CD4-positive, alpha-beta T cell (primary cell): ENCODE data around the gene ARHGEF17. TPM values are rescaled to one million over a fixed set of nuclear protein-coding genes. Genes with fewer than 3 reads are reported as not detected.

Experiments
- ATAC-seq: fragments of 200-7000 bp; cut with Tn5 transposase; one replicate; pipeline ENCODE4 v1.10.0; 2022; ENCODE audit warnings: mild to moderate bottlenecking; ENCODE audit not compliant: poor library complexity
- CTCF ChIA-PET: fragments of 350-600 bp; sonication (Branson Sonifier 250); formaldehyde crosslinking; loops from one replicate; lab custom pipeline; 2021; ENCODE audit warnings: antibody characterized with exemption, inconsistent platforms; lab: Charles Lee
- POLR2A ChIA-PET: fragments of 350-600 bp; sonication (Branson Sonifier 250); formaldehyde crosslinking; loops from one replicate; lab custom pipeline; 2021; ENCODE audit warnings: antibody characterized with exemption, inconsistent platforms; lab: Charles Lee
- DNase-seq, 14 experiments: peaks; one replicate each; pipeline ENCODE4 v3.0.0-alpha.2; 2013 to 2020; ENCODE audit warnings: mixed read lengths in 2 of 14
- H3K27ac ChIP-seq, 2 donors: one replicate each; pipeline versions ENCODE4 v1.5.1 to v1.7.0; 2013; ENCODE audit warnings: low read length in 2 of 2, low read depth in 1 of 2, mild to moderate bottlenecking in 1 of 2
- H3K27me3 ChIP-seq, 2 experiments: 1 replicate in 1 of 2; 2 replicates in 1 of 2; pipeline versions ENCODE4 v1.6.1 to v1.7.0; 2013; ENCODE audit warnings: low read length in 2 of 2, control low read depth in 1 of 2, mild to moderate bottlenecking in 1 of 2, moderate library complexity in 1 of 2; ENCODE audit not compliant: insufficient read depth in 2 of 2, control insufficient read depth in 1 of 2
- H3K36me3 ChIP-seq: one replicate; pipeline ENCODE4 v1.6.1; 2013; ENCODE audit warnings: low read length, control low read depth; ENCODE audit not compliant: insufficient read depth
- H3K4me1 ChIP-seq: one replicate; pipeline ENCODE4 v1.6.1; 2013; ENCODE audit warnings: low read length, control low read depth; ENCODE audit not compliant: insufficient read depth
- H3K4me3 ChIP-seq: one replicate; pipeline ENCODE4 v1.5.1; 2013; ENCODE audit warnings: mild to moderate bottlenecking, low read length, moderate library complexity
- H3K9me3 ChIP-seq, 2 experiments: 1 replicate in 1 of 2; 2 replicates in 1 of 2; pipeline versions ENCODE4 v1.6.1 to v1.7.0; 2013; ENCODE audit warnings: low read length in 2 of 2, mild to moderate bottlenecking in 2 of 2, control low read depth in 1 of 2, moderate library complexity in 1 of 2; ENCODE audit not compliant: control insufficient read depth in 1 of 2, insufficient read depth in 1 of 2
- H3K27ac Mint-ChIP-seq: one replicate; pipeline ENCODE4 v1.8.0; 2020; ENCODE audit warnings: mixed read lengths
- H3K27me3 Mint-ChIP-seq: one replicate; pipeline ENCODE4 v1.8.0; 2021; ENCODE audit warnings: mixed read lengths
- H3K36me3 Mint-ChIP-seq: one replicate; pipeline ENCODE4 v1.8.0; 2021; ENCODE audit warnings: low read depth, mixed read lengths
- H3K4me1 Mint-ChIP-seq: one replicate; pipeline ENCODE4 v1.8.0; 2021; ENCODE audit warnings: low read depth, mixed read lengths
- H3K4me3 Mint-ChIP-seq: one replicate; pipeline ENCODE4 v1.8.0; 2020; ENCODE audit warnings: mild to moderate bottlenecking, mixed read lengths
- H3K9me3 Mint-ChIP-seq: one replicate; pipeline ENCODE4 v1.8.0; 2020; ENCODE audit warnings: mixed read lengths
- intact Hi-C, 2 experiments: fragments of 100-400 bp; cut with DNase I in 1 of 2; cut with micrococcal nuclease in 1 of 2; formaldehyde crosslinking; loops; one replicate each; pipeline versions ENCODE4 v1.15.1 to v1.9.0; 2023 to 2025; cut with DNase I, micrococcal nuclease
- total RNA-seq, 174 experiments: library from RNA in 2 of 174; stranded (reverse) in 2 of 174; gene quantifications; one replicate each; pipeline ENCODE4 v1.2.3 and lab custom pipeline; 2021 to 2026
- TF ChIP-seq, protein P1 (sequence below): fragments of 200-600 bp; IDR thresholded peaks from one replicate; pipeline ENCODE4 v1.8.0; 2022; ENCODE audit warnings: antibody characterized with exemption, mild to moderate bottlenecking

Gene ARHGEF17
- total RNA-seq, 2 experiments from 2014 or later: not detected

DNA sequence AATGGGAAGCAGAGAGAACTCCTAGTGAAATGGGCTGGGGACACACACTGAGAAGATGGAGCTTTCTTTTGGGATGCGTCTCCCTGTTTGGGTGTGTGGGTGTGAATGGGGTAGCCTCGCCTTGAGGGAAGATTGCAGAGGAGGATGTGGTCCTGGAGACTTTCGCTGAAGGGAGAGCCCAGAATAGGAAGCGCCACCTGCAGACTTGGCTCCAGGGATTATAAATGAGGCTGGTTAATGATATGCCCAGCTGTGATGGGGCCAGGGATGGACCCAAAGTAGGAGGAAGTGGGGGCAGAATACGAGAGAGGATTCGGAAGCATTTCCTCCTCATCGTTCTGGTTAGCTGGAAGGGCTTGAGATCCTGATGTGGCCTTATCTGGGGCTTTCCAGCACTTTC is 81.8 kb downstream of the ARHGEF17 start:
- POLR2A ChIA-PET: no interaction called here
- no peak overlapping the region for H3K27ac Mint-ChIP-seq
- TF ChIP-seq, protein P1, sequence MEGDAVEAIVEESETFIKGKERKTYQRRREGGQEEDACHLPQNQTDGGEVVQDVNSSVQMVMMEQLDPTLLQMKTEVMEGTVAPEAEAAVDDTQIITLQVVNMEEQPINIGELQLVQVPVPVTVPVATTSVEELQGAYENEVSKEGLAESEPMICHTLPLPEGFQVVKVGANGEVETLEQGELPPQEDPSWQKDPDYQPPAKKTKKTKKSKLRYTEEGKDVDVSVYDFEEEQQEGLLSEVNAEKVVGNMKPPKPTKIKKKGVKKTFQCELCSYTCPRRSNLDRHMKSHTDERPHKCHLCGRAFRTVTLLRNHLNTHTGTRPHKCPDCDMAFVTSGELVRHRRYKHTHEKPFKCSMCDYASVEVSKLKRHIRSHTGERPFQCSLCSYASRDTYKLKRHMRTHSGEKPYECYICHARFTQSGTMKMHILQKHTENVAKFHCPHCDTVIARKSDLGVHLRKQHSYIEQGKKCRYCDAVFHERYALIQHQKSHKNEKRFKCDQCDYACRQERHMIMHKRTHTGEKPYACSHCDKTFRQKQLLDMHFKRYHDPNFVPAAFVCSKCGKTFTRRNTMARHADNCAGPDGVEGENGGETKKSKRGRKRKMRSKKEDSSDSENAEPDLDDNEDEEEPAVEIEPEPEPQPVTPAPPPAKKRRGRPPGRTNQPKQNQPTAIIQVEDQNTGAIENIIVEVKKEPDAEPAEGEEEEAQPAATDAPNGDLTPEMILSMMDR: no peak
- Histone ChIP-seq H3K27ac (no peak overlapping the region), H3K4me3 (no peak overlapping the region), H3K27me3 (no peaks in the 10 kb centered on the region), H3K9me3 (no peaks in the 10 kb centered on the region), H3K36me3 (peaks cover 32% of the 10 kb centered on the region), H3K4me1 (peaks cover 45% of the 10 kb centered on the region)
- H3K9me3 Mint-ChIP-seq: no peaks in the 10 kb centered on the region
- CTCF ChIA-PET: interaction anchor here (0.7 kb wide), 1 partner anchor 38 kb away, joined by 3 read pairs; no protein-coding TSS in a partner anchor
- DNase-seq (no peak), ATAC-seq (no peak)
- no peak overlapping the region for H3K4me3 Mint-ChIP-seq
- H3K36me3 Mint-ChIP-seq: peaks cover 17% of the 10 kb centered on the region
- H3K4me1 Mint-ChIP-seq: peaks cover 36% of the 10 kb centered on the region
- intact Hi-C loops: loop anchor here (5.0 to 10.0 kb wide), 2 partner anchors 83 to 85 kb away; partner anchors contain the start of gene ARHGEF17 (in 2 of the 2)
- H3K27me3 Mint-ChIP-seq: no peaks in the 10 kb centered on the region

DNA sequence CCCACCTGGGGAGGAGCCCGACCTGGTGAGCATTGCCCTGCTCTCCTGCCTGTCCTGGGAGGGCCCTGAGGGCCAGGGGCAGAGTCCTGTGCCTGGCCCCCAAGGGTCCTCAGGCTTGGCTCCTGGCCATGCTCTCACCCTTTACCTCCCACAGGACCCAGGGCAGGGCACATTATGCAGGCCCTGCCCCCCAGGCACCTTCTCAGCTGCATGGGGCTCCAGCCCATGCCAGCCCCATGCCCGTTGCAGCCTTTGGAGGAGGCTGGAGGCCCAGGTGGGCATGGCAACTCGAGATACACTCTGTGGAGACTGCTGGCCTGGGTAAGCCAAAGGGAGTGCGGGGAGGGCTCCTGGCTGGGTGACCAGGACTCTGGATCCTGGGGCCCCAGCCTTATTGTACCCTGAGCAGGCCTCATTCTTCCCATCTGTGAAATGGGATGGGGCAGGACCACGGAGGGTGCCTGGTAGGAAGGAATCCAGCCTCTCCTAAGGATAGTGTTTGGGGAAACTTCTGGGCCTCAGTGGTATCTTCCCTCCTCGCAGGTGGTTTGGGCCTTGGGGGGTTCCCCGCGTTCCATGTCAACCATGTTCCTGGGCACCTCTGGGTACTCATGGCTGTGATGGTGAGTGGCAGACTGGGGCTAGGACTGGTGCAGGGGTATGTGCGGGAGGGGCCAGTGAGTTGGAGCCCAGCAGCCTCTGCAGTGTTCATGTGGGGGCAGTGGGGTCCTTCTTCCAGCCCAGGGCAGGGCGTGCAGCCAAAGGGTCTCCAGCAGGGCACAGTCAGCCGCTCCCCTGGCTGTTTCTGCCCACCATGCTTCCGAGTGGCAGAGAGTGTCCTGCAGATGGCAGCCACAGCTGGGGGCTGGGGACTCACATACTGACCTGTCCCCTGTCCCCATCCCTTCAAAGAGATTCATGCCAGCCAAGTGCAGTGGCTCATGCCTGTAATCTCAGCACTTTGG is 82.8 kb downstream of the ARHGEF17 start:
- ChIA-PET POLR2A (no interaction called here), CTCF (interaction anchor here (0.7 kb wide), 1 partner anchor 39 kb away, joined by 3 read pairs; no protein-coding TSS in a partner anchor)
- no peaks in the 10 kb centered on the region for H3K27me3 Mint-ChIP-seq
- Histone ChIP-seq H3K36me3 (peaks cover 38% of the 10 kb centered on the region), H3K4me1 (peaks cover 36% of the 10 kb centered on the region), H3K27ac (no peak overlapping the region), H3K9me3 (no peaks in the 10 kb centered on the region), H3K4me3 (no peak overlapping the region), H3K27me3 (no peaks in the 10 kb centered on the region)
- intact Hi-C loops: loop anchor here (5.0 to 10.0 kb wide), 2 partner anchors 84 to 86 kb away; partner anchors contain the start of gene ARHGEF17 (in 2 of the 2)
- TF ChIP-seq, protein P1: no peak
- H3K4me1 Mint-ChIP-seq: peaks cover 27% of the 10 kb centered on the region
- peaks cover 21% of the 10 kb centered on the region for H3K36me3 Mint-ChIP-seq
- H3K9me3 Mint-ChIP-seq: no peaks in the 10 kb centered on the region
- ATAC-seq (no peak), DNase-seq (no peak)
- H3K27ac Mint-ChIP-seq: no peak overlapping the region
- no peak overlapping the region for H3K4me3 Mint-ChIP-seq

DNA sequence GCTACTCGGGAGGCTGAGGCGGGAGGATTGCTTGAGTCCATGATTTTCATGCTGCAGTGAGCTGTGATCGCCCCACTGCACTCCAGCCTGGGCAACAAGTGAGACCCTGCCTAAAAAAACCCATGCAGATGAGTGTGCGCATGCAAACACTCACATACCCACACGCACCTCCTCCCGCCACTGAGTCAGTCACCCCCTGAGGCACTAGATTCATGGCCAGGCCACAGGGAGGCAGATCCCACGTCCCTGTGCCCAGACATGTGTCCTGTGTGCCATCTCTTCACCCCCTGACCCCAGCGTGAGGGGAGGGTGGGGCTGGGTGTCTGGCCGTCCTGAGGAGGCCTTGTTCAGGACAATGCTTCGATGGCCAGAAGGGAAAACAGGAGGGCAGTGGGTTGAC is 83.6 kb downstream of the ARHGEF17 start:
- Histone ChIP-seq H3K36me3 (peaks cover 43% of the 10 kb centered on the region), H3K27me3 (no peaks in the 10 kb centered on the region), H3K4me1 (peaks cover 28% of the 10 kb centered on the region), H3K9me3 (no peaks in the 10 kb centered on the region), H3K4me3 (no peak overlapping the region), H3K27ac (no peak overlapping the region)
- DNase-seq (no peak), ATAC-seq (no peak)
- POLR2A ChIA-PET: interaction anchor here (1.0 kb wide), 1 partner anchor 40 kb away, joined by 4 read pairs; no protein-coding TSS in a partner anchor
- H3K27me3 Mint-ChIP-seq: no peaks in the 10 kb centered on the region
- H3K36me3 Mint-ChIP-seq: peaks cover 28% of the 10 kb centered on the region
- CTCF ChIA-PET: no interaction called here
- no peak overlapping the region for H3K27ac Mint-ChIP-seq
- no peaks in the 10 kb centered on the region for H3K9me3 Mint-ChIP-seq
- intact Hi-C loops: loop anchor here (2.0 to 10.0 kb wide), 3 partner anchors 15 to 87 kb away; partner anchors contain the start of genes ARHGEF17 (in 2 of the 2) and RELT (in 1 of the 2)
- H3K4me1 Mint-ChIP-seq: peaks cover 19% of the 10 kb centered on the region
- no peak overlapping the region for H3K4me3 Mint-ChIP-seq
- TF ChIP-seq, protein P1: no peak
